Measurements from ENCODE around the gene SMO.

GRCh38 chr7:129209067-129209926 is 20.9 kb downstream of the SMO start:
- TF ChIP-seq POLR2A (IDR thresholded peaks at IDR 0.05; ENCODE audit: borderline replicate concordance, extremely low read depth, insufficient read depth, insufficient read length) (no peak), CTCF (IDR thresholded peaks at IDR 0.05 in 2 of 3, conservative IDR thresholded peaks at IDR 0.05 in 1 of 3; ENCODE audit: borderline replicate concordance in 1 of 3, insufficient read depth in 1 of 3, low read depth in 2 of 3, low read length in 2 of 3) (no peak), REST (IDR thresholded peaks at IDR 0.05; ENCODE audit: low read depth) (no peak), CBX3 (IDR thresholded peaks at IDR 0.05; ENCODE audit: low read depth) (no peak), EGR1 (IDR thresholded peaks at IDR 0.05; ENCODE audit: low read depth) (no peak), ELF1 (IDR thresholded peaks at IDR 0.05; ENCODE audit: borderline replicate concordance, low read depth) (no peak), ZBTB33 (IDR thresholded peaks at IDR 0.05; ENCODE audit: extremely low read depth, insufficient replicate concordance, low read length) (no peak), MAX (IDR thresholded peaks at IDR 0.05) (no peak), SP1 (IDR thresholded peaks at IDR 0.05; ENCODE audit: low read depth) (no peak), EZH2 (IDR thresholded peaks at IDR 0.05) (no peak), ATF3 (IDR thresholded peaks at IDR 0.05) (no peak), JUND (IDR thresholded peaks at IDR 0.05) (no peak), RAD21 (IDR thresholded peaks at IDR 0.05; ENCODE audit: low read depth) (no peak)
